B cell (primary cell): Measurements from ENCODE around the gene RORB. TPM values are rescaled to one million over a fixed set of nuclear protein-coding genes. Genes with fewer than 3 reads are reported as not detected.

Source experiments
- ATAC-seq: fragments of 200-7000 bp; cut with Tn5 transposase; one replicate; pipeline ENCODE4 v1.10.0; 2021; ENCODE audit warnings: low read depth, mild to moderate bottlenecking, moderate number of reproducible peaks, moderate library complexity
- CTCF ChIA-PET: fragments of 350-600 bp; sonication (Branson Sonifier 250); formaldehyde crosslinking; loops from one replicate; lab custom pipeline; 2021; ENCODE audit warnings: antibody characterized with exemption, inconsistent platforms; lab: Charles Lee
- POLR2A ChIA-PET: fragments of 350-600 bp; sonication (Branson Sonifier 250); formaldehyde crosslinking; loops from one replicate; lab custom pipeline; 2021; ENCODE audit warnings: antibody characterized with exemption; lab: Charles Lee
- DNase-seq: peaks from one replicate; pipeline ENCODE4 v3.0.0; 2013
- H2AFZ ChIP-seq: 2 replicates; pipeline ENCODE4 v1.6.1; 2012; ENCODE audit warnings: mild to moderate bottlenecking, low read depth, low read length; ENCODE audit not compliant: insufficient read depth, poor library complexity, severe bottlenecking
- H3K27ac ChIP-seq, 2 donors: 1 replicate in 1 of 2; 2 replicates in 1 of 2; pipeline ENCODE4 v1.5.1; 2012 to 2013; ENCODE audit warnings: low read length in 2 of 2, mild to moderate bottlenecking in 2 of 2, moderate library complexity in 1 of 2
- H3K27me3 ChIP-seq, 4 experiments: fragments of 200-600 bp in 1 of 4; sonication (generic) in 1 of 4; replicated peaks in 1 of 4; 1 replicate in 2 of 4; 2 replicates in 2 of 4; pipeline versions ENCODE4 v1.6.1 to v1.7.0; 2013 to 2016; ENCODE audit warnings: low read length in 3 of 4, mild to moderate bottlenecking in 2 of 4, mixed read lengths in 1 of 4, moderate library complexity in 1 of 4; ENCODE audit not compliant: insufficient read depth in 4 of 4, control insufficient read depth in 3 of 4; ENCODE audit errors: control extremely low read depth in 1 of 4
- H3K36me3 ChIP-seq, 2 experiments: replicated peaks in 1 of 2; 1 replicate in 1 of 2; 2 replicates in 1 of 2; pipeline versions ENCODE4 v1.6.1 to v1.7.1; 2013; ENCODE audit warnings: low read length in 1 of 2; ENCODE audit not compliant: insufficient read depth in 2 of 2, control insufficient read depth in 1 of 2; ENCODE audit errors: control extremely low read depth in 1 of 2, extremely low read depth in 1 of 2
- H3K4me1 ChIP-seq, 2 donors: fragments of 200-600 bp in 1 of 2; sonication (generic) in 1 of 2; 1 replicate in 1 of 2; 2 replicates in 1 of 2; pipeline versions ENCODE4 v1.5.1 to v1.6.1; 2013 to 2017; ENCODE audit warnings: low read length in 2 of 2; ENCODE audit not compliant: control insufficient read depth in 2 of 2, insufficient read depth in 2 of 2
- H3K4me2 ChIP-seq: replicated peaks from 2 replicates; pipeline ENCODE3; 2012; ENCODE audit warnings: mild to moderate bottlenecking, low read depth, low read length; ENCODE audit not compliant: poor library complexity, severe bottlenecking
- H3K4me3 ChIP-seq, 5 experiments: fragments of 200-600 bp in 1 of 5; sonication (generic) in 1 of 5; 1 replicate in 3 of 5; 2 replicates in 2 of 5; pipeline versions ENCODE4 v1.5.1 to v1.7.0; 2011 to 2016; ENCODE audit warnings: low read length in 4 of 5, mild to moderate bottlenecking in 4 of 5, low read depth in 2 of 5, control low read depth in 1 of 5, moderate library complexity in 1 of 5; ENCODE audit not compliant: insufficient read depth in 1 of 5; ENCODE audit errors: control extremely low read depth in 1 of 5, extremely low read depth in 1 of 5
- H3K79me2 ChIP-seq: fragments of 200-600 bp; sonication (generic); one replicate; pipeline ENCODE4 v1.6.0; 2016; ENCODE audit warnings: low read length; ENCODE audit not compliant: control insufficient read depth, insufficient read depth
- H3K9ac ChIP-seq: fragments of 200-600 bp; sonication (generic); 2 replicates; pipeline ENCODE4 v1.6.1; 2017; ENCODE audit warnings: mild to moderate bottlenecking, low read length, moderate library complexity
- H3K9me3 ChIP-seq, 3 donors: one replicate each; pipeline versions ENCODE4 v1.6.1 to v1.7.1; 2013; ENCODE audit warnings: low read length in 2 of 3; ENCODE audit not compliant: control insufficient read depth in 2 of 3, insufficient read depth in 1 of 3; ENCODE audit errors: control extremely low read depth in 1 of 3
- H4K20me1 ChIP-seq: 2 replicates; pipeline ENCODE4 v1.6.0; 2012; ENCODE audit warnings: mild to moderate bottlenecking, low read length; ENCODE audit not compliant: insufficient read depth, control insufficient read depth, poor library complexity, severe bottlenecking
- H3K27ac Mint-ChIP-seq: one replicate; pipeline ENCODE4 v1.8.0; 2021; ENCODE audit warnings: mixed read lengths
- H3K27me3 Mint-ChIP-seq: one replicate; pipeline ENCODE4 v1.8.0; 2021; ENCODE audit warnings: mixed read lengths
- H3K4me1 Mint-ChIP-seq: one replicate; pipeline ENCODE4 v1.8.0; 2021; ENCODE audit warnings: mixed read lengths
- H3K4me3 Mint-ChIP-seq: one replicate; pipeline ENCODE4 v1.8.0; 2021; ENCODE audit warnings: mixed read lengths
- H3K9me3 Mint-ChIP-seq: one replicate; pipeline ENCODE4 v1.8.0; 2022; ENCODE audit warnings: mixed read lengths; ENCODE audit not compliant: insufficient read depth
- EZH2 ChIP-seq: IDR thresholded peaks from 2 replicates; pipeline ENCODE4 v1.6.1; 2012; ENCODE audit warnings: borderline replicate concordance, low read depth, mild to moderate bottlenecking, moderate library complexity, low read length; ENCODE audit not compliant: insufficient read depth, poor library complexity, severe bottlenecking
- WGBS: methylation state at CpG from one replicate; pipeline ENCODE4 v1.1.5; 2013; ENCODE audit warnings: missing lambda C conversion rate; ENCODE audit not compliant: insufficient coverage; 5-methylcytosine and 5-hydroxymethylcytosine counted together
- intact Hi-C: fragments of 100-400 bp; cut with micrococcal nuclease; formaldehyde crosslinking; loops from one replicate; pipeline ENCODE4 v1.10.0; 2022
- polyA plus RNA-seq: library from polyadenylated mRNA; depleted of rRNA; stranded (reverse); fragments of >200 nt; gene quantifications from 2 replicates; pipeline ENCODE4 v1.2.3, GENCODE V29; 2012
- total RNA-seq, 2 donors: library from RNA; stranded (reverse); fragments of 120-200 nt in 1 of 2; gene quantifications; 1 replicate in 1 of 2; 2 replicates in 1 of 2; pipeline versions ENCODE4 v1.2.3 to v1.2.4, GENCODE V29; 2013 to 2022
- TF ChIP-seq, protein P1 (sequence below): fragments of 200-600 bp; IDR thresholded peaks from one replicate; pipeline ENCODE4 v1.8.0; 2022; ENCODE audit warnings: antibody characterized with exemption, mild to moderate bottlenecking

Gene RORB
- total and polyA plus RNA-seq, 2 donors (not counting 1 experiment from before 2014, with no cell fraction given) = 0.01 TPM; not detected in 1

DNA sequence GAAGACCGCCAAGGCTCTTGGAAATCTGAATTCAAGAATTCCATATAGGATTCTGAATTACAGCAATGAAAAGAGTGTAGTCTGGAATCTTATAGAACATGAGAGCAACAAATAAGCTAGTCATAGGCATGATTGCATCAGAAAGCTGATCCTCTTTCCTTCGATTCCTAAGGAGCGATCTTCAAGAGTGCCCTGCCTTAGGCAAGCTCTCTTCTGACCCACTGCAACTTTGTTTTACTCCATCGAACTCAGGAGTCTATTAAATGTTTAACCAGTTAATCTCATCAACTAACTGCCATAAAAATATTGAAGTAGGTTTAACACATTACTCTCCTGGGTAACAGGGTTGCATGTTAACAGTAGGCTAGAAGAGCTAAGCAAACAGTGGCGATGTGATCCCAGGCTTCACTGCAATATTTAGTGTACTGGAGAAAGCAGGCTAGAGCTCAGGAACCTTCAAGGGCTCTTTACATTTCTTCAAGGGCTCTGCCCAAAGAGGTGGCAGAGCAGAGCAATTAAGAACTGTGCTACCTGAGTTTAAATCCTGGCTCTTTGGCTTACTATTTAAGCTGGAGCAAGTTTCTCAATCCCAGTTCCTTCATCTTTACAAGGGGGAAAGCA lies 146.3 kb downstream of the RORB start:
- Histone ChIP-seq H3K36me3 (no peaks in the 10 kb centered on the region), H3K27me3 (no peaks in the 10 kb centered on the region), H3K27ac (no peak overlapping the region), H3K4me2 (no peak overlapping the region), H2AFZ (peak overlapping the region; percentile 4), H4K20me1 (no peaks in the 10 kb centered on the region), H3K4me3 (no peak overlapping the region), H3K9ac (no peak overlapping the region), H3K79me2 (no peaks in the 10 kb centered on the region), H3K9me3 (no peaks in the 10 kb centered on the region), H3K4me1 (no peaks in the 10 kb centered on the region)
- WGBS = 100% methylated on average over 3 of the region's 5 CpGs
- no peak for TF ChIP-seq EZH2
- TF ChIP-seq, protein P1, sequence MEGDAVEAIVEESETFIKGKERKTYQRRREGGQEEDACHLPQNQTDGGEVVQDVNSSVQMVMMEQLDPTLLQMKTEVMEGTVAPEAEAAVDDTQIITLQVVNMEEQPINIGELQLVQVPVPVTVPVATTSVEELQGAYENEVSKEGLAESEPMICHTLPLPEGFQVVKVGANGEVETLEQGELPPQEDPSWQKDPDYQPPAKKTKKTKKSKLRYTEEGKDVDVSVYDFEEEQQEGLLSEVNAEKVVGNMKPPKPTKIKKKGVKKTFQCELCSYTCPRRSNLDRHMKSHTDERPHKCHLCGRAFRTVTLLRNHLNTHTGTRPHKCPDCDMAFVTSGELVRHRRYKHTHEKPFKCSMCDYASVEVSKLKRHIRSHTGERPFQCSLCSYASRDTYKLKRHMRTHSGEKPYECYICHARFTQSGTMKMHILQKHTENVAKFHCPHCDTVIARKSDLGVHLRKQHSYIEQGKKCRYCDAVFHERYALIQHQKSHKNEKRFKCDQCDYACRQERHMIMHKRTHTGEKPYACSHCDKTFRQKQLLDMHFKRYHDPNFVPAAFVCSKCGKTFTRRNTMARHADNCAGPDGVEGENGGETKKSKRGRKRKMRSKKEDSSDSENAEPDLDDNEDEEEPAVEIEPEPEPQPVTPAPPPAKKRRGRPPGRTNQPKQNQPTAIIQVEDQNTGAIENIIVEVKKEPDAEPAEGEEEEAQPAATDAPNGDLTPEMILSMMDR = no peak
- Mint-ChIP-seq H3K9me3 (no peaks in the 10 kb centered on the region), H3K27ac (no peak overlapping the region), H3K4me1 (peaks cover 1% of the 10 kb centered on the region), H3K4me3 (no peak overlapping the region), H3K27me3 (peaks cover 18% of the 10 kb centered on the region)
- DNase-seq = no peak
- POLR2A ChIA-PET = no interaction called here
- intact Hi-C loops = no loop called here
- CTCF ChIA-PET = interaction anchor here (0.6 to 1.8 kb wide), 15 partner anchors 8 to 157 kb away, joined by 3 to 12 read pairs (median 3); no protein-coding TSS in a partner anchor
- ATAC-seq = no peak

DNA sequence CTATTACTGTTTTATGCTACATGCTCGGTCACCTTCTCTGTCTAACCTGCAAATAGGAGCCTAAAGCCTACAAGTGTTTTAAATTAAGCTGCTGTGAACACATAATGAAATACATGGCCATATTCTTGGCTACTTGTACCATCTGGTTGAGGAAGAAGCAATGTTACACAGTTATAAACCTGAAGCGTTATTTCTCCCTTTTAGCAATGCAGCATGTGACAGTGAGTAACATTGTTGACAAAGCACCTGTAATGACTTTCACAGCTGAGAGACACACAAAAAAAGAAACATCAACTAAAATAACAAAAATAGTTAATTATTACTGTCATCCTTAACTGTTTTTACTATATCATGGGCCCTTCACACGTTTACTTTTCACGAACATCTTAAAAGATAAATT lies 146.9 kb downstream of the RORB start:
- Histone ChIP-seq H2AFZ (peak overlapping the region; percentile 4), H3K27ac (no peak overlapping the region), H3K36me3 (no peaks in the 10 kb centered on the region), H3K27me3 (no peaks in the 10 kb centered on the region), H3K4me3 (no peak overlapping the region), H3K9ac (no peak overlapping the region), H3K79me2 (no peaks in the 10 kb centered on the region), H4K20me1 (no peaks in the 10 kb centered on the region), H3K9me3 (no peaks in the 10 kb centered on the region), H3K4me1 (no peaks in the 10 kb centered on the region), H3K4me2 (no peak overlapping the region)
- intact Hi-C loops = loop anchor here (2.0 kb wide), 1 partner anchor 1443 kb away; no protein-coding TSS in a partner anchor
- no peak for DNase-seq
- Mint-ChIP-seq H3K4me1 (peaks cover 1% of the 10 kb centered on the region), H3K4me3 (no peak overlapping the region), H3K27me3 (peaks cover 18% of the 10 kb centered on the region), H3K27ac (no peak overlapping the region), H3K9me3 (no peaks in the 10 kb centered on the region)
- ChIA-PET POLR2A (no interaction called here), CTCF (interaction anchor here (0.6 to 1.8 kb wide), 14 partner anchors 8 to 157 kb away, joined by 3 to 12 read pairs (median 3); no protein-coding TSS in a partner anchor)
- ATAC-seq = no peak
- TF ChIP-seq EZH2 = no peak
- TF ChIP-seq, protein P1 = no peak
- WGBS = 80% methylated on average over 1 of the region's 4 CpGs
